ENCODE measurements around the gene DMAP1. TPM values are rescaled to one million over a fixed set of nuclear protein-coding genes. Genes with fewer than 3 reads are reported as not detected.

Gene DMAP1
- total RNA-seq, 1 donor from 2014 or later: 32.2 TPM

DNA sequence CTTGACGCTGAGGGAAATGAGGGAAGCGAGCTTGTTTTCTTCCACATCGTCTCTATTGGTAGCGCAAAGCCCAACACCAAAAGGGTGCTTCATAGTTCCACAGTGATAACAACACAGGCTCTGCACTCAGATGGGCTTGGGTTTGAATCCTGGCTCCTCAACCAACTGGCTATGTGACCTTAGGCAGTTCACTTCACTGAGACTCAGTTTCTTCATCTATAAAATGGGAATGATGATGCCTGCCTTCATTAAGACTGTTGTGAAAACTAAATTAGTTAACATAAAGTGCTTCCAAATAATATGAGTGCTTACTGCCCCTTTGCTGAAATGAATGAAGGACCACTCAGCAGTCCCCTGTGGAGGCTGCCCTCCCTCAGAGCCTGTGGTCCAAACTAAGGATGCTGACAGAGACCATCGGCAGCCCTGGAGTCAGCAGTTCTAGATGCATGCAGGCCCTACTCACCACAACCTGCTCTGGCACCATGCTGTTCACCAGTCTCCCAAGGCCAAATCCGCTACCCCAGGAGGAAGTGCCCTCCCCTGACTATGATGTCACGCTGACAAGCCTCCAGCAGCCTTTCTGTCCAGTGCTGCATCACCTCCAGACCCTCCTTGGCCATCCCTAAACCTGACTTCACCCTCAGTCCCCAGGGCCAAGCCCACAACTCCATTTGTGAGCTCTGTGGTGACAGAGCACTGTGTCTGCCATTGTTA lies 30.7 kb downstream of the DMAP1 start:
- H3K27ac ChIP-seq: no peak overlapping the region
- DNase-seq: no peak
- TF ChIP-seq, protein P1, sequence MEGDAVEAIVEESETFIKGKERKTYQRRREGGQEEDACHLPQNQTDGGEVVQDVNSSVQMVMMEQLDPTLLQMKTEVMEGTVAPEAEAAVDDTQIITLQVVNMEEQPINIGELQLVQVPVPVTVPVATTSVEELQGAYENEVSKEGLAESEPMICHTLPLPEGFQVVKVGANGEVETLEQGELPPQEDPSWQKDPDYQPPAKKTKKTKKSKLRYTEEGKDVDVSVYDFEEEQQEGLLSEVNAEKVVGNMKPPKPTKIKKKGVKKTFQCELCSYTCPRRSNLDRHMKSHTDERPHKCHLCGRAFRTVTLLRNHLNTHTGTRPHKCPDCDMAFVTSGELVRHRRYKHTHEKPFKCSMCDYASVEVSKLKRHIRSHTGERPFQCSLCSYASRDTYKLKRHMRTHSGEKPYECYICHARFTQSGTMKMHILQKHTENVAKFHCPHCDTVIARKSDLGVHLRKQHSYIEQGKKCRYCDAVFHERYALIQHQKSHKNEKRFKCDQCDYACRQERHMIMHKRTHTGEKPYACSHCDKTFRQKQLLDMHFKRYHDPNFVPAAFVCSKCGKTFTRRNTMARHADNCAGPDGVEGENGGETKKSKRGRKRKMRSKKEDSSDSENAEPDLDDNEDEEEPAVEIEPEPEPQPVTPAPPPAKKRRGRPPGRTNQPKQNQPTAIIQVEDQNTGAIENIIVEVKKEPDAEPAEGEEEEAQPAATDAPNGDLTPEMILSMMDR (IDR thresholded peaks at IDR 0.05): no peak
- H3K4me3 ChIP-seq: no peak overlapping the region
- H3K36me3 ChIP-seq: peaks cover 29% of the 10 kb centered on the region
- no peaks in the 10 kb centered on the region for H3K27me3 ChIP-seq (ENCODE audit: low read depth)
- intact Hi-C loops (cut with DNase I): no loop called here
- H3K4me1 ChIP-seq: peaks cover 8% of the 10 kb centered on the region
- ATAC-seq: no peak
- H3K9me3 ChIP-seq: no peaks in the 10 kb centered on the region

DNA sequence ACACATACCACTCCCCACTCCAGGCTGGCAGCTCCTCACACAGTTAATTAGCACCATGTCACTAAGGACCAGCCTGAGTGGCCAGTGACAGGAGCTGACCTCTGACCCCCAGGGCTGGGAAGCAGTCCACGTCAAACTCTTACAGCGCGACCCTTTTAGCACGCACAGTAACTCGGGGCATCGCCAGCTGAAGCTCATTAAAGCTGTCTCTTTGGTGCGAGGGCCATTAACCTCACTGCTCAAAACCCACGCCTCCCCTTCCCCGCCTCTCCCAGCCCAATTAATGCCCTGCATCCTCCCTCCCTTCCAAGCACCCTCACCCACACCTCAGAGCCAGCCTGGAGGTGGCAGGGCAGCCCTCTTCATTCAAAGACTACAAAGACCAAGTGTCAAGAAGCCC lies 31.7 kb downstream of the DMAP1 start:
- DNase-seq (no peak), ATAC-seq (no peak)
- H3K27ac ChIP-seq: no peak overlapping the region
- intact Hi-C loops (cut with DNase I): no loop called here
- H3K4me1 ChIP-seq: peaks cover 8% of the 10 kb centered on the region
- no peaks in the 10 kb centered on the region for H3K9me3 ChIP-seq
- H3K36me3 ChIP-seq: peaks cover 29% of the 10 kb centered on the region
- H3K27me3 ChIP-seq (ENCODE audit: low read depth): no peaks in the 10 kb centered on the region
- TF ChIP-seq, protein P1 (IDR thresholded peaks at IDR 0.05): no peak
- H3K4me3 ChIP-seq: no peak overlapping the region

DNA sequence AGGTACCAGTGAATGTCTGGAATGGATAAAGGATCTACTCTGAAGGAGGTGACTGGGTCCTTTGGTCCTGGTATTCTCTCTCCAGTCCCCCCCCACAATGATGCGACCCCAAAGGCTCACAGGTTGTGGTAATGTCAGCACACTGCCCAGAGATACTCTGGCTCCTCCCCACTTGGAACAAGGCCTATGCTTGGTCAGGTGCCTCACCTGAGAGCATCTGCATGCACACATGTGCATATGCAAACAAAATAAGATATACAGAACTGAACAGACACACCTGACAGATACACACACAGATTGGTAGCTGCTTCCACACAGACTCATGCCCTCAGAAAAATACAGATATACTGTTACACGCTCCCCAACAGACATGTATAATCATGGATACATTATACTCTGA lies 33.5 kb downstream of the DMAP1 start:
- Histone ChIP-seq H3K9me3 (no peaks in the 10 kb centered on the region), H3K27ac (no peak overlapping the region), H3K4me1 (no peaks in the 10 kb centered on the region), H3K27me3 (ENCODE audit: low read depth) (no peaks in the 10 kb centered on the region), H3K4me3 (no peak overlapping the region), H3K36me3 (peaks cover 29% of the 10 kb centered on the region)
- no peak for DNase-seq
- intact Hi-C loops (cut with DNase I): no loop called here
- ATAC-seq: no peak
- TF ChIP-seq, protein P1 (IDR thresholded peaks at IDR 0.05): no peak

DNA sequence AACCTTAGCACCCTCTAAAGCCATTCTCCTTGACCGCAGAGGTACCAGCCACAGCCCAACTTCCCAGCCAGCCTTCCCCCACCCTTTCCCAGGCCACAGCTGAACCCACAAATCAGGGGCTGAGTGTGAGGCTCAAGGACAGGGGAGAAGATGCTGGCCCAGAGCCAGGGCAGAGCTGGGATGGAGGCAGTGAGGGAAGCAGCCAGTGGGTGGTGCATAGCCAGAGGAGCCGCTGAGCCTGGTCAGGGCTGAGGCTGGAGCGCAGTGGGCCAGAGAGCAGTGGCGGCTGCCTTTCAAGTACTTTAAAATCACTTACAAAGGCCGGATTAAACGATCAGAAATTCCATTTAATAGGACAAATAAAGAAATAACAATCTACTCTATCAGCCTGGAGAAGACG lies 36.3 kb downstream of the DMAP1 start:
- ATAC-seq: no peak
- Histone ChIP-seq H3K27me3 (ENCODE audit: low read depth) (no peaks in the 10 kb centered on the region), H3K4me3 (no peak overlapping the region), H3K4me1 (no peaks in the 10 kb centered on the region), H3K9me3 (no peaks in the 10 kb centered on the region), H3K36me3 (peaks cover 16% of the 10 kb centered on the region), H3K27ac (no peak overlapping the region)
- intact Hi-C loops (cut with DNase I): no loop called here
- TF ChIP-seq, protein P1 (IDR thresholded peaks at IDR 0.05): no peak
- no peak for DNase-seq

DNA sequence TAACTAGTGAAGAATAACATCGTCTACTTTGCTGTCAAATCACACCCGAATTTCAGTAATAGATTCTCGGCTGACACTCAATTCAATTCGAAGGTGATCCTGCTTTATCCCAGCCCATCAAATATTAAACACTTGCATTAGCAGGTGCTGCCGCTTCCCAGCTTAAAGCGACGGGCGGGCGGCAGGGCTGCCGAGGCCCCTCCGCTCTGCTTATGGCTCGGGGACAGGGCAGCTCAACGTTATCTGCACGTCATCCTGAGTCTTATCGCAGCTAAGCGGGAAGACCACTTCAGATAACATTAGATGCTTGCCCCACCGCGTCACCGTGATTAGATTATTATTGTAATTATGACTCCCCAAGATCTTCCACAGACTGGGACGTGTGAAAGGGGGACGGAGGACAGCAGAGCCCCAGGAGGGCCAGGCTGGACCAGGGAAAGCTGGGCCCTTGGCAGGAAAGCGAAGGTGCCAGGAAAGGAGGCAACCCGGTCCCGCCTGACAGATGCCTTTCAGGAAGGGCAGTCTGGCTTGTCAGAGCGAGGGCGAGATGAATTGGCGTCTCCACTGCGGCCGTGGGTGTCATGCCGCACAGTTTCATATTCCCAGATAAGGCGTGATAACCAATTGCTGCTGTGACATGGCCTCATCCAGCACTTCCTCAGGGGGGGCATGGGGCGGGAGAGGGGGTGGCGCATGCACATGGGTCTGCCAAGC lies 37.0 kb downstream of the DMAP1 start:
- intact Hi-C loops (cut with DNase I): no loop called here
- Histone ChIP-seq H3K4me1 (no peaks in the 10 kb centered on the region), H3K27ac (no peak overlapping the region), H3K36me3 (peaks cover 19% of the 10 kb centered on the region), H3K4me3 (no peak overlapping the region), H3K27me3 (ENCODE audit: low read depth) (no peaks in the 10 kb centered on the region), H3K9me3 (no peaks in the 10 kb centered on the region)
- DNase-seq (no peak), ATAC-seq (no peak)
- TF ChIP-seq, protein P1 (IDR thresholded peaks at IDR 0.05): no peak

All from lower lobe of right lung (tissue), 2 donors.